Neural cell (in vitro differentiated cells): Measurements from ENCODE around the gene TFDP2. TPM values are rescaled to one million over a fixed set of nuclear protein-coding genes. Genes with fewer than 3 reads are reported as not detected.

ENCODE experiments used
- H2AFZ ChIP-seq: fragments of 200-600, 300-800 bp; sonication (generic), shearing (Covaris generic); 2 replicates; pipeline ENCODE4 v1.6.0; 2014; ENCODE audit warnings: low read depth, mild to moderate bottlenecking, antibody characterized with exemption, low read length, moderate library complexity
- H3F3A ChIP-seq: fragments of 200-600 bp; shearing (Covaris generic); 2 replicates; pipeline ENCODE4 v1.6.1; 2016; ENCODE audit warnings: mild to moderate bottlenecking, moderate library complexity, mixed read lengths, antibody characterized with exemption, low read length; ENCODE audit not compliant: insufficient read depth, poor library complexity, severe bottlenecking
- H3K27ac ChIP-seq: fragments of 200-600, 300-800 bp; sonication (generic), shearing (Covaris generic); 2 replicates; pipeline ENCODE4 v1.5.1; 2014; ENCODE audit warnings: mild to moderate bottlenecking, low read length, moderate library complexity
- H3K27me3 ChIP-seq: fragments of 300-800, 200-600 bp; sonication (generic), shearing (Covaris generic); 2 replicates; pipeline ENCODE4 v1.6.0; 2014; ENCODE audit warnings: mild to moderate bottlenecking, low read depth, low read length, moderate library complexity; ENCODE audit not compliant: insufficient read depth
- H3K36me3 ChIP-seq: fragments of 300-800, 200-600 bp; sonication (generic), shearing (Covaris generic); 2 replicates; pipeline ENCODE4 v1.5.1; 2014; ENCODE audit warnings: mild to moderate bottlenecking, antibody characterized with exemption, low read length, moderate library complexity; ENCODE audit not compliant: insufficient read depth
- H3K4me2 ChIP-seq: fragments of 300-800, 200-600 bp; sonication (generic), shearing (Covaris generic); 2 replicates; pipeline ENCODE4 v1.6.0; 2014; ENCODE audit warnings: mild to moderate bottlenecking, low read length
- H3K4me3 ChIP-seq: fragments of 300-800, 200-600 bp; sonication (generic), shearing (Covaris generic); 2 replicates; pipeline ENCODE4 v1.5.1; 2014; ENCODE audit warnings: mild to moderate bottlenecking, low read length, moderate library complexity
- H3K79me2 ChIP-seq: fragments of 200-600 bp; shearing (Covaris generic); replicated peaks from 2 replicates; pipeline ENCODE4 v1.6.0; 2014; ENCODE audit warnings: mild to moderate bottlenecking, low read length, moderate library complexity; ENCODE audit not compliant: insufficient read depth
- H3K9ac ChIP-seq: fragments of 300-800, 200-600 bp; sonication (generic), shearing (Covaris generic); 2 replicates; pipeline ENCODE4 v1.6.1; 2016; ENCODE audit warnings: mild to moderate bottlenecking, low read length, mixed read lengths
- H3K9me2 ChIP-seq: fragments of 200-600 bp; shearing (Covaris generic); 2 replicates; pipeline ENCODE4 v1.6.1; 2016; ENCODE audit warnings: mild to moderate bottlenecking, low read length, mixed read lengths; ENCODE audit not compliant: insufficient read depth
- H3K9me3 ChIP-seq: fragments of 200-600, 300-800 bp; sonication (generic), shearing (Covaris generic); 2 replicates; pipeline ENCODE4 v1.6.1; 2016; ENCODE audit warnings: mild to moderate bottlenecking, mixed run types, low read length, moderate library complexity, mixed read lengths
- H4K20me1 ChIP-seq: fragments of 200-600 bp; shearing (Covaris generic); 2 replicates; pipeline ENCODE4 v1.6.1; 2016; ENCODE audit warnings: mild to moderate bottlenecking, mixed run types; ENCODE audit not compliant: insufficient read depth
- EP300 ChIP-seq: fragments of 450-650 bp; conservative IDR thresholded peaks from 2 replicates; pipeline ENCODE4 v1.6.1; 2014; ENCODE audit warnings: antibody characterized with exemption, mild to moderate bottlenecking, moderate library complexity; ENCODE audit not compliant: poor library complexity, severe bottlenecking
- EZH2 ChIP-seq: fragments of 200-600, 300-800 bp; shearing (Covaris generic), sonication (generic); IDR thresholded peaks from 2 replicates; pipeline ENCODE4 v1.6.1; 2014; ENCODE audit warnings: antibody characterized with exemption, low read length, borderline replicate concordance, mild to moderate bottlenecking; ENCODE audit not compliant: insufficient read depth, poor library complexity, severe bottlenecking
- MXI1 ChIP-seq: fragments of 450-650 bp; conservative IDR thresholded peaks from 2 replicates; pipeline ENCODE4 v1.6.1; 2014; ENCODE audit warnings: antibody characterized with exemption, mild to moderate bottlenecking; ENCODE audit not compliant: poor library complexity, severe bottlenecking
- POLR2AphosphoS5 ChIP-seq: IDR thresholded peaks from 2 replicates; pipeline ENCODE4 v1.6.1; 2012
- RAD21 ChIP-seq: fragments of 450-650 bp; conservative IDR thresholded peaks from 2 replicates; pipeline ENCODE4 v1.6.1; 2014; ENCODE audit warnings: antibody characterized with exemption, mild to moderate bottlenecking, moderate library complexity
- SMC3 ChIP-seq: fragments of 450-650 bp; conservative IDR thresholded peaks from 2 replicates; pipeline ENCODE4 v1.6.1; 2014; ENCODE audit warnings: antibody characterized with exemption, mild to moderate bottlenecking, moderate library complexity; ENCODE audit not compliant: poor library complexity
- TAF1 ChIP-seq: IDR thresholded peaks from 2 replicates; pipeline ENCODE4 v1.6.1; 2012; ENCODE audit warnings: low read depth
- polyA plus RNA-seq: library from polyadenylated mRNA; depleted of rRNA; stranded (reverse); fragments of >200 nt; gene quantifications from 2 replicates; pipeline ENCODE4 v1.2.3, GENCODE V29; 2014
- TF ChIP-seq, protein P1 (sequence below): fragments of 450-650 bp; IDR thresholded peaks from 2 replicates; pipeline ENCODE4 v1.5.1; 2014; ENCODE audit warnings: antibody characterized with exemption, mild to moderate bottlenecking, moderate library complexity; ENCODE audit not compliant: poor library complexity, severe bottlenecking
- TF ChIP-seq, protein P2 (sequence below): IDR thresholded peaks from 2 replicates; pipeline ENCODE4 v1.6.1; 2012; ENCODE audit warnings: borderline replicate concordance

Gene TFDP2
- polyA plus RNA-seq, 1 donor from 2014 or later: 17.0 TPM

DNA sequence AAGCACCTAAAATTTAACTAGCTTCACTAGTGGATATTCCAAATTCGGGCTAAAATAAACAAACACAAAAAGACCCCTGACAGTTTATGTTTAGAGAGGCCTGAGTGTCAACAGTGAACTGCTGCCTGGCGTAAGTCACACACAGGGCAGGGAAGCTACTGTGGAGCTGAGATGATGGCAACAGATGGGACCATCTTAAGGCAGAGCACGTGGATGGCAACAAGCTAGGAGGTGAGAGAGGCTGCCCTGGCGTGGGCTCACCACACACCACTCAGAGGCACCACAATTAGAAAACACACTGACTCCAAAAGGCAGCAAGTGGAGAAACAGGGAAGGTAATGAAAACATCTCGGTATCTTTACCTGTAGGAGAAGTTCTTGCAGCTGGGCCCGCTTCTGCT lies 179.6 kb downstream of the TFDP2 start:
- Histone ChIP-seq H4K20me1 (no peaks in the 10 kb centered on the region), H3K4me3 (no peak overlapping the region), H3K9me3 (no peaks in the 10 kb centered on the region), H3F3A (no peaks in the 10 kb centered on the region), H3K9me2 (no peaks in the 10 kb centered on the region), H3K4me2 (no peak overlapping the region), H3K27me3 (no peaks in the 10 kb centered on the region), H3K9ac (no peak overlapping the region), H2AFZ (no peak overlapping the region), H3K27ac (no peak overlapping the region), H3K36me3 (no peaks in the 10 kb centered on the region), H3K79me2 (no peaks in the 10 kb centered on the region)
- TF ChIP-seq, protein P1, sequence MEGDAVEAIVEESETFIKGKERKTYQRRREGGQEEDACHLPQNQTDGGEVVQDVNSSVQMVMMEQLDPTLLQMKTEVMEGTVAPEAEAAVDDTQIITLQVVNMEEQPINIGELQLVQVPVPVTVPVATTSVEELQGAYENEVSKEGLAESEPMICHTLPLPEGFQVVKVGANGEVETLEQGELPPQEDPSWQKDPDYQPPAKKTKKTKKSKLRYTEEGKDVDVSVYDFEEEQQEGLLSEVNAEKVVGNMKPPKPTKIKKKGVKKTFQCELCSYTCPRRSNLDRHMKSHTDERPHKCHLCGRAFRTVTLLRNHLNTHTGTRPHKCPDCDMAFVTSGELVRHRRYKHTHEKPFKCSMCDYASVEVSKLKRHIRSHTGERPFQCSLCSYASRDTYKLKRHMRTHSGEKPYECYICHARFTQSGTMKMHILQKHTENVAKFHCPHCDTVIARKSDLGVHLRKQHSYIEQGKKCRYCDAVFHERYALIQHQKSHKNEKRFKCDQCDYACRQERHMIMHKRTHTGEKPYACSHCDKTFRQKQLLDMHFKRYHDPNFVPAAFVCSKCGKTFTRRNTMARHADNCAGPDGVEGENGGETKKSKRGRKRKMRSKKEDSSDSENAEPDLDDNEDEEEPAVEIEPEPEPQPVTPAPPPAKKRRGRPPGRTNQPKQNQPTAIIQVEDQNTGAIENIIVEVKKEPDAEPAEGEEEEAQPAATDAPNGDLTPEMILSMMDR: no peak
- TF ChIP-seq RAD21 (no peak), SMC3 (no peak), MXI1 (no peak), TAF1 (no peak), EZH2 (no peak), EP300 (no peak), POLR2AphosphoS5 (no peak)
- TF ChIP-seq, protein P2, sequence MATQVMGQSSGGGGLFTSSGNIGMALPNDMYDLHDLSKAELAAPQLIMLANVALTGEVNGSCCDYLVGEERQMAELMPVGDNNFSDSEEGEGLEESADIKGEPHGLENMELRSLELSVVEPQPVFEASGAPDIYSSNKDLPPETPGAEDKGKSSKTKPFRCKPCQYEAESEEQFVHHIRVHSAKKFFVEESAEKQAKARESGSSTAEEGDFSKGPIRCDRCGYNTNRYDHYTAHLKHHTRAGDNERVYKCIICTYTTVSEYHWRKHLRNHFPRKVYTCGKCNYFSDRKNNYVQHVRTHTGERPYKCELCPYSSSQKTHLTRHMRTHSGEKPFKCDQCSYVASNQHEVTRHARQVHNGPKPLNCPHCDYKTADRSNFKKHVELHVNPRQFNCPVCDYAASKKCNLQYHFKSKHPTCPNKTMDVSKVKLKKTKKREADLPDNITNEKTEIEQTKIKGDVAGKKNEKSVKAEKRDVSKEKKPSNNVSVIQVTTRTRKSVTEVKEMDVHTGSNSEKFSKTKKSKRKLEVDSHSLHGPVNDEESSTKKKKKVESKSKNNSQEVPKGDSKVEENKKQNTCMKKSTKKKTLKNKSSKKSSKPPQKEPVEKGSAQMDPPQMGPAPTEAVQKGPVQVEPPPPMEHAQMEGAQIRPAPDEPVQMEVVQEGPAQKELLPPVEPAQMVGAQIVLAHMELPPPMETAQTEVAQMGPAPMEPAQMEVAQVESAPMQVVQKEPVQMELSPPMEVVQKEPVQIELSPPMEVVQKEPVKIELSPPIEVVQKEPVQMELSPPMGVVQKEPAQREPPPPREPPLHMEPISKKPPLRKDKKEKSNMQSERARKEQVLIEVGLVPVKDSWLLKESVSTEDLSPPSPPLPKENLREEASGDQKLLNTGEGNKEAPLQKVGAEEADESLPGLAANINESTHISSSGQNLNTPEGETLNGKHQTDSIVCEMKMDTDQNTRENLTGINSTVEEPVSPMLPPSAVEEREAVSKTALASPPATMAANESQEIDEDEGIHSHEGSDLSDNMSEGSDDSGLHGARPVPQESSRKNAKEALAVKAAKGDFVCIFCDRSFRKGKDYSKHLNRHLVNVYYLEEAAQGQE: no peak

- Histone ChIP-seq H3K4me3 (no peak overlapping the region), H2AFZ (no peak overlapping the region), H3K27ac (no peak overlapping the region), H3K9me3 (no peaks in the 10 kb centered on the region), H3K9ac (no peak overlapping the region), H4K20me1 (no peaks in the 10 kb centered on the region), H3K4me2 (no peak overlapping the region), H3K79me2 (no peaks in the 10 kb centered on the region), H3K27me3 (no peaks in the 10 kb centered on the region), H3F3A (no peaks in the 10 kb centered on the region), H3K9me2 (no peaks in the 10 kb centered on the region), H3K36me3 (peaks cover 6% of the 10 kb centered on the region)
- TF ChIP-seq EP300 (no peak), TAF1 (no peak), MXI1 (no peak), POLR2AphosphoS5 (no peak)
- TF ChIP-seq, protein P2: no peak
- TF ChIP-seq, protein P1: no peak
Observed at GRCh38 chr3:141965471-141965870, 183.9 kb downstream of the TFDP2 start.
